Stimulated activated CD4-positive, alpha-beta T cell treated with anti-CD3 and anti-CD28 coated beads, Interleukin-15, amount 100 ng/mL, for 1 hour (primary cell): ENCODE results near the gene TMIGD2.

Source experiments
- DNase-seq, 2 donors: peaks; one replicate each; pipeline ENCODE4 v3.0.0-alpha.2; 2020; ENCODE audit warnings: low read depth in 1 of 2, low spot score in 1 of 2

TMIGD2 gene

GRCh38 chr19:4327252-4327876, 25.2 kb upstream of the TMIGD2 start:
- DNase-seq = peak; percentile 9 to 67

GRCh38 chr19:4326837-4327251, 24.7 kb upstream of the TMIGD2 start:
- DNase-seq = no peak

DNA sequence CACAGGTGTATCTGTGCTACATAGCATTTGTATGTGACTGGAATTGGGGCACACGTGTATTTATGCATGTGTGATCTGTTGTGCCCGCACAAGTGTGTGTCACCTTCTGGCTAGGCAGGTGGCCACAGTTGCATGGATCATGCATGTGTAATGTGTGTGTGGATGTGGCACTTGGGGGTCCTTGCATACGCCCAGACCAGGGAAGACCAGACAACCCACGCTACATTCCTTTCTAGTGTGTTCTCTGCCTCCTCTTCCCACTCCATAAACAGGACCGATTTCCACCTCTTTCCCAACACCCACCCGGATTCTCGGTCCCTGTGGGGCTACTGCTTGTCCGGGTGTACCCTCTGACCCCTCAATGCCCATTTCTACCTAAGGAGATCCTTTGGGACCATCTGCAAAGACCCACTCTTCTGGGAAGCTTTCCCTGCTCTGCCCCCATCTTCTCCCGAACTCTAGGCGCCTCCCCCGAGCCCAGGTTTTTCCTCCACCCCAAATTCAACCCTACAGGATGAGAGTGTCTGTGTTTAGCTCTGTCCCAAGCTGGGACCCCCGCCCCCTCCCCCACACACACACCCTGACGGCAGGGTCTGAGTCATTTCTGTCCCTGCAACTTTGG, 24.1 kb upstream of the TMIGD2 start:
- DNase-seq = no peak

DNA sequence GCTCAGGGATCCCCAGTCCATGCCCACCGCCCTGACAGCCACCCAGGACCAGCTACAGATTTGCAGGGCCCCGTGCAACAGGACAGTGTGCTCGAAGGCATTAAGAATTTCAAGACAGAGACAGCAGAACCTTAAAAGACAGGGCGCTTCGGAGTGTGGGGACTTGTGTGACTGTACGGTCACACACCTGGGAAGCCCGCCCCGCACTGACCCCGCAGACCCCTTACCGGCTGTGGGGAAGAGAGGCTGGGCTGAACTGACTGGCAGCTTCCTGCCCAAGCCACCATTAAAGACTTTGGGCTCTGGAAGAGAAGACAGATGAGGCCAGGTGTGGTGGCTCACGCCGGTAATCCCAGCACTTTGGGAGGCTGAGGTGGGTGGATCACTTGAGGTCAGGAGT, 22.0 kb upstream of the TMIGD2 start:
- DNase-seq = no peak

DNA sequence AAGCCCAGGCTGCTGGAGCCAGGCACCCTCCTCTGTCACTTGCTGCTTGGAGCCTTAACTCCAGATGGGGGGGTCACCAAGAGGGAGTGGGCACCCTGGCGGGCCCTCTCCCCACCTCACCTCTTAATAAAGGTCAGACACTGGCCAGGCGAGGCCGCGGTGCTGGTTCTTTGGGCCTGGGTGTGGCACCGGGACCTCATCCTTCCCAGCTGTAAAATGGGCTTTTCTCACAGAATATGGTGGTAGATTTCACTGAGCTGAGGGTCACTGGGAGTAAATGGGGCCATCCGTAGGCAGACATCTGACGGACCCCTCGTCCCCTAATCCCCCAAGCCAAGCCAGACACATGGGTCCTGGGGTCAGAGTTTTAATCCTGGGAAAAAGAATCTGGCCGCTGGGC, 21.5 kb upstream of the TMIGD2 start:
- no peak for DNase-seq

- DNase-seq = no peak
Measured at GRCh38 chr19:4322942-4323665, 20.9 kb upstream of the TMIGD2 start.

DNA sequence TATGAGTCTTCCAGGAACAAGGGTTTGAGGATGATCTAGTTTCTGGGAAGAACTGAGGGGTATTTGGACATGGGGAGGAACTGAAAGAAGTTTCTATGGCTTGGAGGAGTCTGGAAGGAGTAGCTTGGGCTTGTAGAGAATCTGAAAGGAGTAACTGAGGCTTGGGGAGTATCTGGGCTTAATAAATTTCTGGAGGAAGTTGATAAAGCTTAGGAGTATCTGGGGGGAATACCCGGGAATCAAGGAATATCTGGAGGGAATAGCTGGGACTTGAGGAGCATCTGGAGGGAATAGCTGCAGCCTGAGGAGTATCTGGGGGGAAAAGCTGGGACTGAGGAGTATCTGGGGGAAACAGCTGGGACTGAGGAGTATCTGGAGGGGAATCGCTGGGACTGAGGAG, 18.2 kb upstream of the TMIGD2 start:
- no peak for DNase-seq

DNA sequence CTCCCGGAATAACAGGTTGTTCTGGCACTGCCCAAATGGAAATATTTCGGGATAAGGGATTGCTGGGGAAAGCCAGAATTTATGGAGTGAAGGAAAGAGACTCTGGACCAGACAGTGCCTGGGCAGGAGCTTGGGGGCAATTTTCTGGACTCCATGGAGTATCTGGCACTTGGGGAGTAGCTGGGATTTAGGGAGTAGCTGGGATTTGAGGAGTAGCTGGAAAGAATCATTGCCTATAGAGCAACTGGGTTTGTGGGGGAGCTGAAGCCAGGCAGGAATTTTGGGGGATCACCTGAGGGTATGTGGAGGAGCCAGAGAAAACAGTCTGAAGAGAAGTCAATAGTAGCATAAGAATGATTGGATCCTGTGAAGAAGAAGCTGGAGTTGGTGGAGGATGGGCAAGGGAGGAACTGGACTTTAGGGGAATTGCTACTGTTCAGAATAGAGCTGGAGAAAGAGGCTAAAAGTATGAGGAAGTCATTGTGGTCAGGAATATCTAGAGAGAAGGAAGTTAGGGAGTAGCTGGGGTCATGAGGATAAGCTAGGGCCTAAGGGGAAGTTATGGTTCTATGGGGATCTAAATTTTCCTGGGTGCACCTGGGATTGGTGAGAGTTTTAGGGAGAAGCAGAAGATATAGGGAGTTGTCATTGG, 17.0 kb upstream of the TMIGD2 start:
- DNase-seq = no peak

GRCh38 chr19:4318460-4318859, 16.3 kb upstream of the TMIGD2 start:
- DNase-seq = no peak

GRCh38 chr19:4316956-4317355, 14.8 kb upstream of the TMIGD2 start:
- DNase-seq = no peak

DNA sequence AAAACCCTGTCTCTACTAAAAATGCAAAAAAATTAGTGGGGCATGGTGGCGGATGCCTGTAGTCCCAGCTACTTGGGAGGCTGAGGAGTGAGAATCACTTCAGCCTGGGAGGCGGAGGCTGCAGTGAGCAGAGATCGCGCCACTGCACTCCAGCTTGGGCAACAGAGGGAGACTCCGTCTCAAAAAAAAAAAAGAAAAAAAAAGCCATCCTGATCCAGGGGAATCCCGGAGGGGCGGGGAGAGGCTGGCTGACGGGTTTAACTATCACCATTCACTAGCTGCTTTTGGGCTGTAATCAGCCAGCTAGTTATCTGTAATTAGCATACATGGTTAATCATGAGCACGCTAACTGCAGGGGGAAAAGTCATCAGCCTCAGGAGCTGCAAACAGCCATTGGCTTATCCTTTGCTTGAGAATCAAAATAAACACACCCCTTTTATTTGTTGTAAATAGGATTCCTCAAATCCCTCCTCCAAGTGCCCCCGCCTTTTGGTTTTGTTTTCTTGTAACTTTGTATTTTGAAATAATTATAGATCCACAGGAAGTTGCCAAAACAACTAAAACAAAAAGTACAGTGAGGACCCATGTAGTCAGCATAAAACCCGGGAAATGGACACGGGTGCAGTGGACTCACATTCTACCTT, 11.8 kb upstream of the TMIGD2 start:
- DNase-seq = no peak

GRCh38 chr19:4310247-4311121, 8.3 kb upstream of the TMIGD2 start:
- no peak for DNase-seq

GRCh38 chr19:4305659-4306058, 3.5 kb upstream of the TMIGD2 start:
- DNase-seq = no peak

DNA sequence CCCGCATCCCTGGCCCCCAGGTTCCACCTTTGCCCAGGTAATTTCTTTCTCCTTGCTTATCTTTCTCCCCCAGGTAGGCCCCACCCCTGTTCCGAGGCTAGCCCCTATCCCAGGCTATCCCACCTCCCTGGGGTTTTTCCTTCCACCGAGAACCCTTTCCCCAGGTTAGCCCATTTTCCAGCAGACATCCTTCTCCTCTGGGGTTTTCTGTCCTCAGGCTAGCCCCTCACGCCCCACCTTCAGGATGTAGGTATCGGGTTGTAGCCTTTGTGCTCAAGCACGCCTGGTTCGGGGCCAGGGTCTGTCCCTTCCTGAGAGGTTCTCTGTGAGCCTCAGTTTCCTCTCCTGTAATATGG, 3.0 kb upstream of the TMIGD2 start:
- DNase-seq = no peak

DNA sequence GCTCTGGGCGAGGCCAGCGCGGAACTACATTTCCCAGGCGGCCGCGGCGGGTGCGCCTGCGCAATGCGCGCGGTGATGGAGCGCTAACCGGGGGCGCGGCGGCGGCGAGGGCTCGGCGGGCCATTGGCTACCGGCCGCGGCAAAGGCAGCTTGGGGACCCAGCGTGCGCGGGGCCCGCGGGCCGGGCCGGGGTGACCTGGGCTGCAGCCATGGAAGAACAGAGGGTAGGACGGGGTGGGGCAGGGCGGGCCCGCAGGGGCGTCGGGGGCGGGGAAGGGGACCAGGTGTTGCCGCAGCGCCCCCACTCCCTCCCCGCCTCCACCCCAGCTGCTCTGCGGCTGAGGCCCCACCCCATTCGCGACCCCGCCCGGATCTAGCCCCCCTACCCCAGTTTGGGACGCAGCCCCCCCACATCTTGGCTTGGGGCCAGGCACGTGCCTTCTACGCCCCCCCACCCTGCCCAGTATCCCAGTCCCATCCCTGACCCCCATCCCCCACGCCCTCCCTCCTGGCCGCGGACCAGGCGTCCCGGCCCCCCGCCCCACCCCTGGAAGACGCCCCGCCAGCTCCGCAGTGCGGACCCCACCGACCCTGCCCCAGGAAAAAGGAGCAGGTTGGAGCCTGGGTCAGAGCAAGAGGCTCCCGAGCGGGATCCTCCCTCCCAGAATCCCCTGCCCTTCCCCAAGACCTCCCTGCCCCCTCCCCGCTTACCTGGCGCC, 2.5 kb upstream of the TMIGD2 start, which contains the start of gene FSD1:
FSD1 (plus strand) TSS at position 61 of the 719 bp plus-strand sequence; CDS start at position 210, 149 bp downstream.
- peak; percentile 15 to 66 for DNase-seq

- no peak for DNase-seq
Measured at GRCh38 chr19:4303819-4304537, 1.8 kb upstream of the TMIGD2 start.

DNA sequence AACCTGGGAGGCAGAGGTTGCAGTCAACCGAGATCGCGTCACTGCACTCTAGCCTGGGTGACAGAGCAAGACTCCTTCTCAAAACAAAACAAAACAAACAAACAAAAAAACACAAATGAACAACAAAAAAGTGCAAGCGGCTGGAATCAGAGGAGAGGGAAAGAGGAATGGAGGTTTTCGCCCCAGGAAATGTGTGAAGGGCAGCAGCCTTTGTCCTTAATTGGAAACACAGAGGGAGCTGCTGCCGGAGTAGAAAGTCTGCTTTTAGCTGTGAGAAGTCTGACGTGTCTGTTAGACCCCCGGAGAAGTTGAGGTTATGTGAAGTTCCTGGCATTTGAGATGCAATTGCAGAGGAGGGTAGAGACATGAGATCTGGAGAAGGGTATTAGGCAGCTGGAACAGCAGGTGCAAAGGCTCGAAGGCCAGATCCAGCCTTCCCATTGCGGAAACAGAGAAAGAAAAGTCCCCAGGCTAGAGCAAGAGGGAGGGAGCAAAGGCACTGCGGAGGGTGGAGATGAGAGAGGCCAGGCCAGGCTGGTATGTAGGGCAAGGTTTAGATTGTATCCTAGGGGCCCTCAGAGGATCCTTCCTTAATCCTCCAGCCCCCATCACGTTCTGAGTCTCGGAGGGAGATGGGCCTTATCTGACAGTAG, 473 bp downstream of the TMIGD2 start:
- no peak for DNase-seq

- DNase-seq = no peak
Measured at GRCh38 chr19:4300589-4300988, 1.6 kb downstream of the TMIGD2 start.
